ENCODE measurements around the gene LRRC26. TPM values are rescaled to one million over a fixed set of nuclear protein-coding genes. Genes with fewer than 3 reads are reported as not detected.
"Not testable (repeated sequence)": the region's sequence is repeated elsewhere in the genome, so short reads cannot be mapped to it uniquely, and the experiment has no call there.

LRRC26 gene
- total RNA-seq, 1 donor from 2014 or later: not detected

DNA sequence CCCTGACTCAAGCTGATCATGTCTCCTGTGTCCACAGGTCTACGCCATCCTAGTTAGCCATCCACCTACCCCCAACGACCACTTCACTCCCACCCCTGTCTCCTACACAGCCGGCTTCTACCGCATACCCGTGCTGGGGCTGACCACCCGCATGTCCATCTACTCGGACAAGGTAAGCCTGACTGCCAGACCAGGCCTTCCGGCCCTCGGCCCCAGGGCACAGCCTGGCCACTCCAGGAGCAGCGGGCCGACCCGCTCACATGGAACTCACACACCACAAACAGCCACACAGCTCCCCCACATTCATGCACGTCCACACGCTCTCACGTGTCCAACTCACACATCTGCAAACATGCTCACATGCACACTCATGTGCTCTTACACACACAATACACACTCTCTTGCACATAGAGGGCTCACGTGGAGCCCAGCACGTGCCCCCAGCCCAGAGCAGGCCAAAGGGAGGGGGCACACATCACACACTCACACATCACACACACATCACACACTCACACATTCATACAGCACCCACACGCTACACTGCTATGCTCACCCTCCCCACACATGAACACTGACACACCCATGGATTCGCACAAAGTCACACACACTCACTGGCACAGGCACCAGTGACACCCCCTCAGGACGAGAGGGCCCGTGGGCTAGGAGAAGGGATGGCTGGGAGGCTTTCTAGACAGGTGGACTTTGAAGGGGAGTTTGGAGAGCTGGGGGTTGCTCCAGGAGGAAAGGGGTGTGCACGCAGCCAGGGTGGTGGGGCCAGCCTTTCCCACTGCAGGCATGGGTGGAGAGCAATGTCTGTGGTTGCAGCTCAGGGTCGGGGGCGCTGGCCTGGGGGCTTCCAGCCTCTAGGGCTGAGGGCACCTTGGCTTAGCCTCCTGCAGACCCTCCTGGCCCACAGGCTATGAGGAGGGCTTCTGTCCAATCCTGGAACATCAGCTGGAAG, 27.6 kb downstream of the LRRC26 start:
- peaks cover 7% of the 10 kb centered on the region for H3K4me1 Mint-ChIP-seq
- H3K36me3 Mint-ChIP-seq (ENCODE audit: low read depth): no peaks in the 10 kb centered on the region
- H3K9me3 Mint-ChIP-seq: no peaks in the 10 kb centered on the region
- H3K27me3 Mint-ChIP-seq: peaks cover 35% of the 10 kb centered on the region
- no peak overlapping the region for H3K27ac Mint-ChIP-seq
- no peak for DNase-seq
- intact Hi-C loops (cut with micrococcal nuclease): no loop called here
- H3K4me3 Mint-ChIP-seq: no peak overlapping the region

- peaks cover 35% of the 10 kb centered on the region for H3K27me3 Mint-ChIP-seq
- peaks cover 7% of the 10 kb centered on the region for H3K4me1 Mint-ChIP-seq
- H3K27ac Mint-ChIP-seq: no peak overlapping the region
- DNase-seq: no peak
- intact Hi-C loops (cut with micrococcal nuclease): no loop called here
- no peak overlapping the region for H3K4me3 Mint-ChIP-seq
- H3K36me3 Mint-ChIP-seq (ENCODE audit: low read depth): no peaks in the 10 kb centered on the region
- no peaks in the 10 kb centered on the region for H3K9me3 Mint-ChIP-seq
These were observed 28.6 kb downstream of the LRRC26 start for GRCh38 chr9:137141050-137141810.

DNA sequence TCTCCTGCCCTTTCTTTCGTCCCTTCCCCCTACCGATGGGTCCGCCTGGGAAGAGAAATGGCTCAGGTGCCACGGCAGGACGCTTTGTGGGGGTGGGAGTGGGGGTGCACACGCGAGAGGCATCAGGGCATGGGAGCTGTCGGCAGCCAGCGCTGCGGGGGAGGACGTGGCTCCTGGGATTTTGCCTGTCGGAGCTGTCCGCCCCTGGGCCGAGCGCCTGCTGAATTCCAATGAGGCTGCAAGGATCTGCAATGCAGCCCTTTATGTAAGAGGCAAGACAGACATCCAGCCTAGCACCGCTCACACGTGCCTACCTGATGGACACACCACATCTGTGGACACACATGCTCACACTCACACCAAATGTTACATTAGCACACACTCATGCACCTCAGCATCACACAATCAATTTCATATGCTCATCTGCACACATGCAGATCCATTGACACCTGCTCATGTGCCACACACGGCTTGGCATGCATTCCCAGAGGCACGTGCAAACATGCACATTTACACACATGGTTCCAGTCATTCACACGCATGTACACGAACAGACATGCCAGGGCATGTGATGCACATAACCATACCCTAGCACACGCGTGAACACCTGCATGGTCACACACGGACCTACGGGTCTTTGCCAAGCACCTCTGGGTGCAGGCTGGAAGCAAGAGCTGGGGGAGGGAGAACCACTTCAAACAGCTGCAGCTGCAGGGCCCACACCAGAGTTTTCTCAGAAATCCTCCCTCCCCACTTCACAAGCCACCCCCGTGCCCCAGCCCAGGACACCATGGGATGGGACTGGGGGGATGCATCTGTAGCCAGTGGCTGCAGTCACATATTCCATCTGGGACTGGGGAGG, 29.5 kb downstream of the LRRC26 start:
- H3K4me3 Mint-ChIP-seq: no peak overlapping the region
- H3K36me3 Mint-ChIP-seq (ENCODE audit: low read depth): no peaks in the 10 kb centered on the region
- peaks cover 40% of the 10 kb centered on the region for H3K27me3 Mint-ChIP-seq
- peaks cover 7% of the 10 kb centered on the region for H3K4me1 Mint-ChIP-seq
- intact Hi-C loops (cut with micrococcal nuclease): no loop called here
- H3K27ac Mint-ChIP-seq: no peak overlapping the region
- DNase-seq: no peak
- H3K9me3 Mint-ChIP-seq: no peaks in the 10 kb centered on the region

DNA sequence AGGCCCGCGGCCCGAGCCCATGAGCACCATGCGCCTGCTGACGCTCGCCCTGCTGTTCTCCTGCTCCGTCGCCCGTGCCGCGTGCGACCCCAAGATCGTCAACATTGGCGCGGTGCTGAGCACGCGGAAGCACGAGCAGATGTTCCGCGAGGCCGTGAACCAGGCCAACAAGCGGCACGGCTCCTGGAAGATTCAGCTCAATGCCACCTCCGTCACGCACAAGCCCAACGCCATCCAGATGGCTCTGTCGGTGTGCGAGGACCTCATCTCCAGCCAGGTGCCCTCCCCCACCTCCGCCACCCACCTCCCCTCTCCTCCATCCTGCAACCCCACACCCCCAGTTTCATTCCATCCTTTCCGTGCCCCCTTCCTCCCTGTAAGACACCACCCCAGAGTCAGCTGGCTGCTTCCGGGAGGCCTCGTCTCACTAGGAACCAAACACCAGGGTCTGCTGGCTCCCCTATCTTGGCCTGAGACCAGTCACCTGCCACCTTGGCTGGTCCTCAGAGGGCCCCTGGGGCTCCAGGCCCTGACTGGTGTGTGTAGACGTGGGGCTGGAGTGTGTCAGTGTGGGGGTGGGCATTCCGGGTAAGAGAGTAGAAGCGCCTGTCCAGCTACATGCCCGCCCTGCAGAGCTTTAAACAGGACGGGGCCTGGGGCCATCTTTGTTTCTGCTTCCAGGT, 30.2 kb downstream of the LRRC26 start:
- Mint-ChIP-seq H3K4me3 (no peak overlapping the region), H3K27ac (no peak overlapping the region), H3K36me3 (ENCODE audit: low read depth) (no peaks in the 10 kb centered on the region), H3K9me3 (no peaks in the 10 kb centered on the region), H3K27me3 (peaks cover 42% of the 10 kb centered on the region), H3K4me1 (peaks cover 7% of the 10 kb centered on the region)
- intact Hi-C loops (cut with micrococcal nuclease): no loop called here
- DNase-seq: no peak

DNA sequence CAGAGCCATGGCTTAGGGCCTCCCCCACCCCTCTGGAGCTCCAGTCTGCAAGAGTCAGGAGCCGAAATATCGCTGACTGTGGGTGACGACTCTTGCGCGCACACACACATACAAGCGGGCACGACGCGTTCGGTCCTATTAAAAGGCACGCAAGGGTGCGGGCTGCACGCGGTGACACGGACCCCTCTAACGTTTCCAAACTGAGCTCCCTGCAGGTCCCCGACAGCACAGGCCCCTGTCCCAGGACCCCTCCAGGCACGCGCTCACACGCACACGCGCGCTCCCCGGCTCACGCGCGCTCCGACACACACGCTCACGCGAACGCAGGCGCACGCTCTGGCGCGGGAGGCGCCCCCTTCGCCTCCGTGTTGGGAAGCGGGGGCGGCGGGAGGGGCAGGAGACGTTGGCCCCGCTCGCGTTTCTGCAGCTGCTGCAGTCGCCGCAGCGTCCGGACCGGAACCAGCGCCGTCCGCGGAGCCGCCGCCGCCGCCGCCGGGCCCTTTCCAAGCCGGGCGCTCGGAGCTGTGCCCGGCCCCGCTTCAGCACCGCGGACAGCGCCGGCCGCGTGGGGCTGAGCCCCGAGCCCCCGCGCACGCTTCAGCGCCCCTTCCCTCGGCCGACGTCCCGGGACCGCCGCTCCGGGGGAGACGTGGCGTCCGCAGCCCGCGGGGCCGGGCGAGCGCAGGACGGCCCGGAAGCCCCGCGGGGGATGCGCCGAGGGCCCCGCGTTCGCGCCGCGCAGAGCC, 31.0 kb downstream of the LRRC26 start, which contains the start of gene GRIN1:
Gene GRIN1 (plus strand): TSS at position 433 of the 746 bp plus-strand sequence. CDS start 333 bp downstream, outside the sequence.
- Mint-ChIP-seq H3K36me3 (ENCODE audit: low read depth) (no peaks in the 10 kb centered on the region), H3K9me3 (no peaks in the 10 kb centered on the region), H3K4me1 (peaks cover 7% of the 10 kb centered on the region), H3K27ac (no peak within 1 kb of the TSS), H3K4me3 (no peak within 1 kb of the TSS), H3K27me3 (peaks cover 42% of the 10 kb centered on the region)
- intact Hi-C loops (cut with micrococcal nuclease): no loop called here
- peak; percentile 90 for DNase-seq

DNA sequence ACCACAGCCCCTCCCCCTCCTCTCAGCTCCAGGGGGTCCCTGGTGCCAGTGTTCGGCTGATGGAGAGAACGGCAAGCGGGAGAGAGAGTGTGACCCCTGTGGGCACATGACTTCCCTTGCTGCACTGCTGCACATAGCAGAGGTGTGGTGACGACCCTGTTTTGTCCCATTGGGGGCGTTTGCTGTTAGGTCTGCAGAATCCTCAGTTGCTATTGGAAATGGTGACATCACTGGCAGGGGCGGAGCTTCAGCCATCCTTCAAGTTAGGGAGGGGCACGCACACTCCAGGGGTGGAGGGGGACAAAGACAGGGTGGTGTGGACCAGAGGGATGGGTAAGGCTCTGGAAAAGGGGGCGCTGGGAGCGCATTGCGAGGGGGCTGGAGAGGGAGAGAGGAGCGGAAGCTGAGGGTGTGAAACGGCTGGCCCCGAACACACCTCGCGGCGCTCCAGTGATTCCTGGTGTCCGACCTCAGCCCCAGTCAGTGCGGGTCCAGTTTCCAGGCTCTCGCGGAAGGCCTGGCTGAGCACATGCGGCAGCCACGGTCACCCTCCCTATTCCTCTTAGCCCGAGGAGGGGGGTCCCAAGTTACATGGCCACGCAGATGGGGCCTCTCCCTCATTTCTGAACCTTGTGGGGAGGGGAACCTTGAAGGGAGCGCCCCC, 31.7 kb downstream of the LRRC26 start:
- H3K4me1 Mint-ChIP-seq: peaks cover 7% of the 10 kb centered on the region
- no peak overlapping the region for H3K27ac Mint-ChIP-seq
- DNase-seq: no peak
- intact Hi-C loops (cut with micrococcal nuclease): no loop called here
- H3K27me3 Mint-ChIP-seq: peaks cover 44% of the 10 kb centered on the region
- H3K4me3 Mint-ChIP-seq: no peak overlapping the region
- H3K9me3 Mint-ChIP-seq: no peaks in the 10 kb centered on the region
- no peaks in the 10 kb centered on the region for H3K36me3 Mint-ChIP-seq (ENCODE audit: low read depth)

- DNase-seq: no peak
- intact Hi-C loops (cut with micrococcal nuclease): no loop called here
- Mint-ChIP-seq H3K4me1 (peaks cover 7% of the 10 kb centered on the region), H3K27ac (no peak overlapping the region), H3K27me3 (peaks cover 42% of the 10 kb centered on the region), H3K36me3 (ENCODE audit: low read depth) (no peaks in the 10 kb centered on the region), H3K9me3 (no peaks in the 10 kb centered on the region), H3K4me3 (no peak overlapping the region)
These were observed 32.8 kb downstream of the LRRC26 start for GRCh38 chr9:137136881-137137607.

GRCh38 chr9:137136261-137136880, 33.5 kb downstream of the LRRC26 start:
- Mint-ChIP-seq H3K27me3 (peaks cover 39% of the 10 kb centered on the region), H3K4me3 (no peak overlapping the region), H3K36me3 (ENCODE audit: low read depth) (no peaks in the 10 kb centered on the region), H3K9me3 (no peaks in the 10 kb centered on the region), H3K4me1 (peaks cover 7% of the 10 kb centered on the region), H3K27ac (no peak overlapping the region)
- no peak for DNase-seq
- intact Hi-C loops (cut with micrococcal nuclease): no loop called here

DNA sequence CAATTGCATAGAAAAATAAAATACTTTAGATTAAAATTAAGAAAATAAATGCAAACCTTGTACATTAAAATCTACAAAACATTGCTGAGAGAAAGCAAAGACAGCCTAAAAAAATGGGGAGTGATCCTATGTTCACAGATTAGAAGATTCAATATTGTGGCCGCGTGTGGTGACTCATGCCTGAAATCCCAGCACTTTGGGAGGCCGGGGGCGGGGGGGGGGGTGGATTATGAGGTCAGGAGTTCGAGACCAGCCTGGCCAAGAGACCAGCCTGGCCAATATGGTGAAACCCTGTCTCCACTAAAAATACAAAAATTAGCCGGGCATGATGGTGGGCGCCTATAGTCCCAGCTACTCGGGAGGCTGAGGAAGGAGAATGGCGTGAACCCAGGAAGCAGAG, 34.7 kb downstream of the LRRC26 start:
- H3K36me3 Mint-ChIP-seq (ENCODE audit: low read depth); H3K4me3 Mint-ChIP-seq; DNase-seq; H3K4me1 Mint-ChIP-seq; intact Hi-C loops (cut with micrococcal nuclease); H3K9me3 Mint-ChIP-seq; H3K27ac Mint-ChIP-seq: not testable (repeated sequence)
- H3K27me3 Mint-ChIP-seq: peaks cover 32% of the 10 kb centered on the region

- H3K4me1 Mint-ChIP-seq: no peaks in the 10 kb centered on the region
- no peaks in the 10 kb centered on the region for H3K9me3 Mint-ChIP-seq
- no peak for DNase-seq
- intact Hi-C loops (cut with micrococcal nuclease): no loop called here
- H3K4me3 Mint-ChIP-seq: no peak overlapping the region
- peaks cover 23% of the 10 kb centered on the region for H3K27me3 Mint-ChIP-seq
- no peak overlapping the region for H3K27ac Mint-ChIP-seq
- peaks cover 1% of the 10 kb centered on the region for H3K36me3 Mint-ChIP-seq (ENCODE audit: low read depth)
These were observed 35.7 kb downstream of the LRRC26 start for GRCh38 chr9:137134191-137134590.

DNA sequence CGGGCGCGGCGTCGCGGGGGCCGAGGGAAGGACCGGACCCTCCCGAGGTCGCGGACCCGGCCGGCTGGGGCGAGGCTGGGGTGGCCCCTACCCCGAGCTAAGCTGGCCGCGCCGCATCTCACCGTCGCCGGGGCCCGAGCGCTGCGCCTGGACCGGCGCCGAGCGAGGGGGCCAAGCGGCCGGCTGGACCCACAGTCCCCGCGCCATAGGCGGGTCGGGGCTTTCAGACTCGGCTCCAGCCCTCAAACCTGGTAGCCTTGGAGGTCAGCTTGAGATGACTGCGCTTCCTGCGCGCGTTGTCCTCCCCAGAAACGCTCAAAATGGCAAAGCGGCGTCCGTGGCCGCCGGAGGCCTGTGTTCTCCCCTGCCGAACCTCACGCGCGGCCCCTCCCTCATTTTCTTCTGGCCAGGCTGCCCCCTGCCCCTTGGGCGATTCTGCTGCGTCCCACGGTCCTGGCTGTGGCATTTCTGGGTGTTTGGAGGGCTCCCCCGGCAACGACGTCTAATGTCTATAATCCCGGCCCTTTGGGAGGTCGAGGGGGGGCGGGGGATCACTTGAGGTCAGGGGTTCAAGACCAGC, 39.6 kb downstream of the LRRC26 start:
- intact Hi-C loops (cut with micrococcal nuclease): no loop called here
- no peak for DNase-seq
- H3K36me3 Mint-ChIP-seq (ENCODE audit: low read depth): peaks cover 7% of the 10 kb centered on the region
- peaks cover 7% of the 10 kb centered on the region for H3K27me3 Mint-ChIP-seq
- H3K9me3 Mint-ChIP-seq: no peaks in the 10 kb centered on the region
- peak overlapping the region; percentile 79 for H3K27ac Mint-ChIP-seq
- H3K4me3 Mint-ChIP-seq: peak overlapping the region; percentile 76
- peaks cover 22% of the 10 kb centered on the region for H3K4me1 Mint-ChIP-seq

Data from activated CD4-positive, alpha-beta T cell treated with anti-CD3 and anti-CD28 coated beads, Interleukin-2, amount 10 ng/mL, durations not matched to agents 24 days and 14 days (primary cell).